Natural killer cell (primary cell): Measurements from ENCODE around the gene CMTR1. TPM values are rescaled to one million over a fixed set of nuclear protein-coding genes. Genes with fewer than 3 reads are reported as not detected.

Experiments
- ATAC-seq, 3 donors: fragments of 150-1000 bp in 2 of 3; fragments of 200-7000 bp in 1 of 3; cut with Tn5 transposase; 1 replicate in 1 of 3; 2 replicates in 2 of 3; pipeline ENCODE4 v1.10.0; 2021; ENCODE audit warnings: mild to moderate bottlenecking in 2 of 3, moderate library complexity in 2 of 3
- DNase-seq, 2 donors: peaks; one replicate each; pipeline versions ENCODE4 v3.0.0 to v3.0.0-alpha.2; 2013 to 2021; ENCODE audit warnings: mixed read lengths in 1 of 2
- H3K27ac ChIP-seq: one replicate; pipeline ENCODE4 v1.5.1; 2013; ENCODE audit warnings: mild to moderate bottlenecking, low read length
- H3K27me3 ChIP-seq: one replicate; pipeline ENCODE4 v1.6.1; 2013; ENCODE audit warnings: low read length; ENCODE audit not compliant: control insufficient read depth, insufficient read depth
- H3K36me3 ChIP-seq: one replicate; pipeline ENCODE4 v1.6.1; 2013; ENCODE audit warnings: low read length; ENCODE audit not compliant: control insufficient read depth, insufficient read depth
- H3K4me1 ChIP-seq: one replicate; pipeline ENCODE4 v1.6.1; 2013; ENCODE audit warnings: low read length; ENCODE audit not compliant: control insufficient read depth, insufficient read depth
- H3K4me3 ChIP-seq: one replicate; pipeline ENCODE4 v1.5.1; 2013; ENCODE audit warnings: low read length
- H3K9me3 ChIP-seq: one replicate; pipeline ENCODE4 v1.6.1; 2013; ENCODE audit warnings: low read length; ENCODE audit not compliant: control insufficient read depth, insufficient read depth
- H3K27ac Mint-ChIP-seq, 2 donors: one replicate each; pipeline ENCODE4 v1.8.0; 2022; ENCODE audit warnings: mild to moderate bottlenecking in 2 of 2, mixed read lengths in 2 of 2, moderate library complexity in 1 of 2
- H3K27me3 Mint-ChIP-seq, 2 donors: one replicate each; pipeline ENCODE4 v1.8.0; 2022; ENCODE audit warnings: low read depth in 2 of 2, mixed read lengths in 2 of 2
- H3K36me3 Mint-ChIP-seq: one replicate; pipeline ENCODE4 v1.8.0; 2022; ENCODE audit warnings: mixed read lengths
- H3K4me1 Mint-ChIP-seq, 2 donors: one replicate each; pipeline ENCODE4 v1.8.0; 2022; ENCODE audit warnings: mixed read lengths in 2 of 2
- H3K4me3 Mint-ChIP-seq: one replicate; pipeline ENCODE4 v1.8.0; 2022; ENCODE audit warnings: mild to moderate bottlenecking, moderate library complexity, mixed read lengths
- H3K9me3 Mint-ChIP-seq, 2 donors: one replicate each; pipeline ENCODE4 v1.8.0; 2022; ENCODE audit warnings: mixed read lengths in 2 of 2
- CTCF ChIP-seq: fragments of 200-600 bp; IDR thresholded peaks from one replicate; pipeline ENCODE4 v1.8.0; 2022; ENCODE audit warnings: antibody characterized with exemption
- WGBS: methylation state at CpG from one replicate; pipeline ENCODE4 v1.1.7; 2013; ENCODE audit warnings: missing lambda C conversion rate; ENCODE audit not compliant: insufficient coverage; 5-methylcytosine and 5-hydroxymethylcytosine counted together
- intact Hi-C: fragments of 100-400 bp; cut with micrococcal nuclease; formaldehyde crosslinking; loops from one replicate; pipeline ENCODE4 v1.14.2; 2022
- total RNA-seq, 4 donors: library from RNA; stranded (reverse); fragments of 120-200 nt in 1 of 4; gene quantifications; one replicate each; pipeline versions ENCODE4 v1.2.3 to v1.2.4, GENCODE V29; 2013 to 2022

CMTR1 gene
- total RNA-seq, 3 donors from 2014 or later (not counting 1 experiment from before 2014, with no cell fraction given) = 85.0 to 111 (median 94.7) TPM

- Histone ChIP-seq H3K27ac (no peak overlapping the region), H3K27me3 (peaks cover 5% of the 10 kb centered on the region), H3K4me1 (no peaks in the 10 kb centered on the region), H3K4me3 (no peak overlapping the region), H3K36me3 (no peaks in the 10 kb centered on the region), H3K9me3 (no peaks in the 10 kb centered on the region)
- no peak for TF ChIP-seq CTCF
- Mint-ChIP-seq H3K36me3 (no peaks in the 10 kb centered on the region), H3K27ac (no peak overlapping the region), H3K4me1 (peaks cover 0 to 8% of the 10 kb centered on the region in 2 donors), H3K4me3 (no peak overlapping the region), H3K27me3 (peaks cover 31 to 44% of the 10 kb centered on the region in 2 donors), H3K9me3 (no peaks in the 10 kb centered on the region)
- WGBS = 85% methylated on average over 5 of the region's 8 CpGs
- intact Hi-C loops = no loop called here
- ATAC-seq = no peak
- no peak for DNase-seq
These were observed 95.5 kb downstream of the CMTR1 start for GRCh38 chr6:37528541-37528940.

- peaks cover 4% of the 10 kb centered on the region for H3K4me1 ChIP-seq
- Mint-ChIP-seq H3K36me3 (no peaks in the 10 kb centered on the region), H3K4me3 (no peak overlapping the region), H3K27me3 (peaks cover 38 to 46% of the 10 kb centered on the region in 2 donors), H3K4me1 (peaks cover under 1 to 4% of the 10 kb centered on the region in 2 donors), H3K9me3 (no peaks in the 10 kb centered on the region), H3K27ac (no peak overlapping the region)
- H3K36me3 ChIP-seq = no peaks in the 10 kb centered on the region
- no peaks in the 10 kb centered on the region for H3K9me3 ChIP-seq
- WGBS = 83% methylated on average over 4 of the region's 5 CpGs
- ATAC-seq (no peak), DNase-seq (no peak)
- TF ChIP-seq CTCF = no peak
- H3K27me3 ChIP-seq = peaks cover 16% of the 10 kb centered on the region
- intact Hi-C loops = no loop called here
- no peak overlapping the region for H3K27ac ChIP-seq
- H3K4me3 ChIP-seq = no peak overlapping the region
These were observed 97.3 kb downstream of the CMTR1 start for GRCh38 chr6:37530297-37530696.

- Histone ChIP-seq H3K4me3 (no peak overlapping the region), H3K36me3 (no peaks in the 10 kb centered on the region), H3K27me3 (peaks cover 20% of the 10 kb centered on the region), H3K9me3 (no peaks in the 10 kb centered on the region), H3K27ac (no peak overlapping the region), H3K4me1 (peaks cover 11% of the 10 kb centered on the region)
- H3K9me3 Mint-ChIP-seq = no peaks in the 10 kb centered on the region
- no peak overlapping the region for H3K4me3 Mint-ChIP-seq
- peaks cover 39 to 50% of the 10 kb centered on the region in 2 donors for H3K27me3 Mint-ChIP-seq
- ATAC-seq (no peak), DNase-seq (no peak)
- TF ChIP-seq CTCF = no peak
- no peaks in the 10 kb centered on the region for H3K36me3 Mint-ChIP-seq
- H3K4me1 Mint-ChIP-seq = peaks cover 8% of the 10 kb centered on the region in 2 donors
- intact Hi-C loops = no loop called here
- H3K27ac Mint-ChIP-seq = no peak overlapping the region
- 88% methylated on average over 4 of the region's 4 CpGs for WGBS
These were observed 98.0 kb downstream of the CMTR1 start for GRCh38 chr6:37531026-37531425.

Other genes with a start within 250 kb of the CMTR1 start
- 10 to 100 TPM in 2 of 3 donors, 1 to 10 TPM in 1; 8.0 to 12.1 (median 12.0) TPM for gene TBC1D22B, start 175.4 kb upstream of the CMTR1 start, total RNA-seq
- gene TMEM217, start 175.1 kb upstream of the CMTR1 start, total RNA-seq = 1 to 10 TPM in 1 of 3 donors, under 1 TPM in 2; 0.75 to 2.1 (median 0.75) TPM
- gene RNF8, start 79.2 kb upstream of the CMTR1 start, total RNA-seq = 10 to 100 TPM; 11.4 to 18.2 (median 14.0) TPM
- 10 to 100 TPM; 10.2 to 27.4 (median 19.4) TPM for gene CCDC167, start 66.7 kb downstream of the CMTR1 start, total RNA-seq